Activated CD4-positive, alpha-beta T cell treated with anti-CD3 and anti-CD28 coated beads for 36 hours (primary cell): ENCODE results near the gene CTXN2. TPM values are rescaled to one million over a fixed set of nuclear protein-coding genes. Genes with fewer than 3 reads are reported as not detected.

Source experiments
- total RNA-seq, 2 experiments: library from RNA; stranded (reverse); gene quantifications; one replicate each; pipeline ENCODE4 v1.2.3, GENCODE V29; 2021

Gene CTXN2
- total RNA-seq, 2 experiments from 2014 or later = 0.05 TPM; not detected in 1

Other genes starting within 250 kb of the CTXN2 start
- not detected for gene SLC24A5, start 70.7 kb upstream of the CTXN2 start, total RNA-seq
- 10 to 100 TPM; 23.8 to 27.7 TPM for gene MYEF2, start 13.4 kb upstream of the CTXN2 start, total RNA-seq
- not detected for gene SLC12A1, start 14.6 kb downstream of the CTXN2 start, total RNA-seq
- gene DUT, start 139.8 kb downstream of the CTXN2 start, total RNA-seq = 100 to 1,000 TPM; 371 to 500 TPM